Measurements from ENCODE around the gene CYTH2.

Gene CYTH2

GRCh38 chr19:48524732-48525131, 55.6 kb downstream of the CYTH2 start:
- H2AFZ ChIP-seq (ENCODE audit: low read depth, low read length) = no peak overlapping the region
- no peak overlapping the region for H3K27ac ChIP-seq (ENCODE audit: low read length)
- no peak overlapping the region for H3K4me2 ChIP-seq (ENCODE audit: insufficient read depth, low read length)
- no peak overlapping the region for H3K4me3 ChIP-seq (ENCODE audit: low read depth in 1 of 2, low read length in 2 of 2)
- ATAC-seq (ENCODE audit: insufficient read depth, low read depth) (no peak), DNase-seq (no peak)
- no peak overlapping the region for H3K9ac ChIP-seq (ENCODE audit: low read depth, low read length)
- H3K36me3 ChIP-seq (ENCODE audit: insufficient read depth, low read length) = no peaks in the 10 kb centered on the region
- no peaks in the 10 kb centered on the region for H3K27me3 ChIP-seq (ENCODE audit: insufficient read depth, low read length, poor library complexity)
- TF ChIP-seq EZH2 (IDR thresholded peaks at IDR 0.05; ENCODE audit: borderline replicate concordance, low read depth, low read length, severe bottlenecking) = no peak
- no peak for TF ChIP-seq CTCF (IDR thresholded peaks at IDR 0.05; ENCODE audit: borderline replicate concordance, extremely low read depth, low read length, poor library complexity, severe bottlenecking)
- no peaks in the 10 kb centered on the region for H4K20me1 ChIP-seq (ENCODE audit: insufficient read depth, low read length)
- no peaks in the 10 kb centered on the region for H3K79me2 ChIP-seq (ENCODE audit: insufficient read depth, low read length)
- H3K9me3 ChIP-seq (ENCODE audit: insufficient read depth, low read length, severe bottlenecking) = peaks cover 4% of the 10 kb centered on the region
- H3K4me1 ChIP-seq (ENCODE audit: insufficient read depth, low read length) = no peaks in the 10 kb centered on the region

- no peak for TF ChIP-seq EZH2 (IDR thresholded peaks at IDR 0.05; ENCODE audit: borderline replicate concordance, low read depth, low read length, severe bottlenecking)
- TF ChIP-seq CTCF (IDR thresholded peaks at IDR 0.05; ENCODE audit: borderline replicate concordance, extremely low read depth, low read length, poor library complexity, severe bottlenecking) = no peak
- Histone ChIP-seq H3K79me2 (ENCODE audit: insufficient read depth, low read length) (no peaks in the 10 kb centered on the region), H3K4me2 (ENCODE audit: insufficient read depth, low read length) (no peak overlapping the region), H3K4me3 (ENCODE audit: low read depth in 1 of 2, low read length in 2 of 2) (no peak overlapping the region), H2AFZ (ENCODE audit: low read depth, low read length) (peak overlapping the region; percentile 31; the same call in 1 of the 2 replicates), H3K9me3 (ENCODE audit: insufficient read depth, low read length, severe bottlenecking) (peaks cover 2% of the 10 kb centered on the region), H3K4me1 (ENCODE audit: insufficient read depth, low read length) (no peaks in the 10 kb centered on the region), H3K27ac (ENCODE audit: low read length) (no peak overlapping the region), H3K9ac (ENCODE audit: low read depth, low read length) (no peak overlapping the region), H4K20me1 (ENCODE audit: insufficient read depth, low read length) (no peaks in the 10 kb centered on the region), H3K27me3 (ENCODE audit: insufficient read depth, low read length, poor library complexity) (no peaks in the 10 kb centered on the region), H3K36me3 (ENCODE audit: insufficient read depth, low read length) (no peaks in the 10 kb centered on the region)
- ATAC-seq (ENCODE audit: insufficient read depth, low read depth) (no peak), DNase-seq (no peak)
These were observed 60.0 kb downstream of the CYTH2 start for GRCh38 chr19:48529156-48529555.

- no peak overlapping the region for H3K9ac ChIP-seq (ENCODE audit: low read depth, low read length)
These were observed 61.0 kb downstream of the CYTH2 start for GRCh38 chr19:48530066-48530720.

More at GRCh38 chr19:48530066-48530720, 61.0 kb downstream of the CYTH2 start:
- DNase-seq = no peak
- H3K36me3 ChIP-seq (ENCODE audit: insufficient read depth, low read length) = no peaks in the 10 kb centered on the region
- TF ChIP-seq CTCF (IDR thresholded peaks at IDR 0.05; ENCODE audit: borderline replicate concordance, extremely low read depth, low read length, poor library complexity, severe bottlenecking) = no peak
- no peak for TF ChIP-seq EZH2 (IDR thresholded peaks at IDR 0.05; ENCODE audit: borderline replicate concordance, low read depth, low read length, severe bottlenecking)
- ATAC-seq (ENCODE audit: insufficient read depth, low read depth) = no peak
- H3K4me2 ChIP-seq (ENCODE audit: insufficient read depth, low read length) = no peak overlapping the region
- H3K9me3 ChIP-seq (ENCODE audit: insufficient read depth, low read length, severe bottlenecking) = no peaks in the 10 kb centered on the region
- no peak overlapping the region for H2AFZ ChIP-seq (ENCODE audit: low read depth, low read length)
- no peaks in the 10 kb centered on the region for H4K20me1 ChIP-seq (ENCODE audit: insufficient read depth, low read length)
- no peak overlapping the region for H3K27ac ChIP-seq (ENCODE audit: low read length)
- no peaks in the 10 kb centered on the region for H3K4me1 ChIP-seq (ENCODE audit: insufficient read depth, low read length)
- H3K79me2 ChIP-seq (ENCODE audit: insufficient read depth, low read length) = no peaks in the 10 kb centered on the region
- H3K4me3 ChIP-seq (ENCODE audit: low read depth in 1 of 2, low read length in 2 of 2) = no peak overlapping the region
- H3K27me3 ChIP-seq (ENCODE audit: insufficient read depth, low read length, poor library complexity) = no peaks in the 10 kb centered on the region
